GM12873 (cell line): Measurements from ENCODE around the gene NLRC4.

Experiments used
- CTCF ChIP-seq: IDR thresholded peaks from 2 replicates; pipeline ENCODE4 v1.5.1; 2012; ENCODE audit warnings: low read depth, mild to moderate bottlenecking, moderate library complexity, low read length, control low read depth; ENCODE audit not compliant: insufficient read depth; ENCODE audit errors: missing control alignments

Gene NLRC4

GRCh38 chr2:32264422-32265105 lies at the start of gene NLRC4:
TSS of gene NLRC4 (minus strand) at chr2:32264886. CDS start at chr2:32256775, 8,111 bp downstream.
- no peak for TF ChIP-seq CTCF

GRCh38 chr2:32310577-32310976 lies 45.9 kb upstream of the NLRC4 start:
- no peak for TF ChIP-seq CTCF

- TF ChIP-seq CTCF: no peak
Observed at GRCh38 chr2:32291746-32292145, 27.1 kb upstream of the NLRC4 start.

- TF ChIP-seq CTCF: no peak
Observed at GRCh38 chr2:32290000-32290339, 25.3 kb upstream of the NLRC4 start.

- no peak for TF ChIP-seq CTCF
Observed at GRCh38 chr2:32289165-32289999, 24.7 kb upstream of the NLRC4 start.

- TF ChIP-seq CTCF: no peak
Observed at GRCh38 chr2:32284321-32284720, 19.6 kb upstream of the NLRC4 start.

GRCh38 chr2:32278478-32278853 lies 13.8 kb upstream of the NLRC4 start:
- TF ChIP-seq CTCF: no peak
